Smooth muscle cell of the brain vasculature (primary cell): Measurements from ENCODE around the gene IARS1.

ENCODE experiments used
- DNase-seq: peaks from one replicate; pipeline ENCODE4 v3.0.0-alpha.2; 2012; ENCODE audit warnings: low read depth, low spot score

The IARS1 gene

DNA sequence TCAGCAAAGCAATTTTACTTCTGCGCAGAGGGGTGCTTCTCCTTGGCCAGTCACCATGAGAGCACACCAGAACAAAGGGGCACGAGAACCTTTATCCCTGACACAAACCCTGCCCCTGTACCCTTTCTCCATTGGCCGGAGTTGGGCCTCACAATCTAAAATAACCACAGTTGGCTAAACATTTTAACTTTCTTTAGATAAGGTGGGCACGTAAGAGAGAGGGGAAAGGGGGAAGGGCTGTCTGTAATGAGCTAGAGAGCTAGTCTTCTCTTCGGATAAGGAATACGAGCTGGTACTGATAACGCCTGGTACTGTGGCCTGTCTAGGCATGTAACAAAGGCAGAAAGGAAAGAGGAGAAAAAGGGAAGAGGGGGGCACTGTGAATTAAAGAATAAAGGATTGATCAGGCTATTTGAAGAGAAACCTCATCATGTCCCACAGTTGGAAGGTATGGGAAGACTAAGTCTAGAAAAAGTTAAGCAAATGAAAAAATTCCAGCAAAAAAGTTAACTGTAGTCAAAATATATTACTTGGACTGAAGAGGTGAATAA, 1.8 kb upstream of the IARS1 start:
- DNase-seq: no peak

DNA sequence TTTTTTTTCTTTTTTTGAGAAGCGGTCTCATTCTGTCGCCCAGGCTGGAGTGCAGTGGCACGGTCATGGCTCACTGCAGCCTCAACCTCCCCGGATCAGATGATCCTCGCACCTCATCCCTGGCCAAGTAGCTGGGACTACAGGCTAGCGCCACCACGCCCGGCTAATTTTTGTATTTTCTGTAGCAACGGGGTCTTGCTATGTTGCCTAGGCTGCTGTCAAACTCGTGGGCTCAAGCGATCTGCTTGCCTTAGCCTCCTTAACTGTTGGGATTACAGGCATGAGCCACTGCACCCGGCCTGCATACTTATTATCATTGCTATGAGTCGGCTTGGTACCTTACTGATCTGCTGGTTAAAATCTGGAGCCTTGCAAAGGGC, 790 bp upstream of the IARS1 start:
- no peak for DNase-seq

DNA sequence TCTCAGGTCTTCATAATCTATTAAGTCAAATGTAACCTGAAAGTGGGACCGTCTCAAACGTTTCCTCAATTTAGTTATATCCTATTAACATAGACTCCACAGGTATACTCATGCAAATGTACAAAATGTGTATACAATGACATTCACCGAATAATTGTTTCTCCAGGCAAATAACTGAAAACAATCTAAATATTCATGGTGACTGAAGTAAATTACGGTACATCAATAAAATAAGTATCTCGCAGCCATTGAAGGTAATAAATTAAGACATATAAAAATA, 482 bp downstream of the IARS1 start:
- DNase-seq: no peak

DNA sequence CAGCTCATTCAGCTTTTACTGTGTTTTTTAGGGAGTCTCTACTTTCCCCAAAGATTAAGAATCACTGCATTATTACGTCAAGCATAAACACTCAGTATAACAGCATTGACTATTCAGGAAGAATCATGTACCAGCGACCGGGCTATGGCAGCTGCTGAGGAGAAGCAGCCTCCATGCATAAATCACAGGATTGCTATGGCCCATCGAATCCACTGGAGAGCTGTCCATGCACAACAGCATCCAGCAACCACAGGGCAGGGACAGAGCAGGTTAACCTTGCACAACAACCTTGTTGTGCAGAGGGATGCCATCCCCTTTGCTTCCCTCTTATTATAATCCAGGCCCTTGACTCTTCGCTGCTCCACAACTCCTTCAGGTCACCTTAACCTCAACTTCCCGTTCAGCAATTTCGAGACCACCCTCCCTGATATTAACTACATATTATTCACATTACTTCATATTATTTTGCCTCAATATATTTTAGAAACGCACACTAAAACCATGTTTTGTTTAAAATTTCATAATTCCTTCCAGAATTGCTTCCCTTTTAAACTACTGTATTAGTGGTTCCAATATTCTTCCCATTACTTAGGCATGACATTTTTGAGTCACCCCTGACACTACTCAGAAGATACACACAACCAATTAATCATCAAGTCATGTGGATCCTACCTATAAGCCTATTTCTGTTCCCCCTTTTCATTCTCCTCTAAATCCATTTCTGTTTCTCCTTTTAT, 991 bp downstream of the IARS1 start:
- no peak for DNase-seq

DNA sequence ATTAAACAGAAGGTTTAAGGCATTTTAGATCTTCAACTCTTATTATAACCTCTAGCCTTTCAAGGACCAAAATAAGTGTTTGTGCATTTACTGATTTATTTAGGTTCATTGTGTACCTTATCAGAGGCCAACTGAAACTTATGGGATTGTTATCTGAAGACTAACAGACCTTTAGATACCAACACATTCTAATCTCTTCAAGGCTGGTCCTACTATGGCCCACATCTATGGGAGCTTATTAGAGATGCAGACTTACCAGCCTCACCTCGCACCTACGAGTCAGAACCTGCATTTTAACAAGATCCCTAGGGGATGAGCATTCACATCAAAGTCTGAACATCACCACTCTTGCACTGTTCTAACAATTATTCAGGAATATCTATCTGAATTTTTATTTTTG, 1.9 kb downstream of the IARS1 start:
- DNase-seq: no peak

DNA sequence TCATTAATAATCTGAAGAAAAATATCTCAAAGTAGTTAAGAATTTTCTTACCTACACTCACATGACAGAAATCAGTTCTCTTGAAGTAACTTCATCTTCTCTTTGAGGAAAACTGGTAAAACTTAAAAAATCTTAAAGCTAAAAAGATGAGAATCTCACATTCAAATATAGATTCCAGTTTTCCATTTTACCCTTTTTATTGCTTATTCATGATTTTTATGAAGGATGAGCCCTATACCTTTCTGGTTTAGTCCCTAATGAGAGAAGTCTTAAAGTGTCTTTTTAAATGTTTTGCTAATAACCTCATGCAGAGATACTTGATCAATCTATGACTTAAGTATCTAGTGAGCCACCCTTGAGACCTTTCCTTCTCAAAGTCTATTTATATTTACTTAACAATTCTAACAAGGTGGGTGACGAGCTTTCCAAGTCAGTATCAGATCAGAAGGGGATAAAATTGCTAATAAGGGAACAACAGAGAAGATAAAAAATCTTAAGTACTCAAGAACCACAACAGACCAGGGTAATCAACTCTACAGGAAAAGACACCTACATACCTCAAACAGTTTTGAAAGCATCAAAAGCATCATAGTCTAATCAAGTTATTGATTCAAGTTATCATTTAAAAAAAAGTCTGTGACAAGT, 2.6 kb downstream of the IARS1 start:
- no peak for DNase-seq

DNA sequence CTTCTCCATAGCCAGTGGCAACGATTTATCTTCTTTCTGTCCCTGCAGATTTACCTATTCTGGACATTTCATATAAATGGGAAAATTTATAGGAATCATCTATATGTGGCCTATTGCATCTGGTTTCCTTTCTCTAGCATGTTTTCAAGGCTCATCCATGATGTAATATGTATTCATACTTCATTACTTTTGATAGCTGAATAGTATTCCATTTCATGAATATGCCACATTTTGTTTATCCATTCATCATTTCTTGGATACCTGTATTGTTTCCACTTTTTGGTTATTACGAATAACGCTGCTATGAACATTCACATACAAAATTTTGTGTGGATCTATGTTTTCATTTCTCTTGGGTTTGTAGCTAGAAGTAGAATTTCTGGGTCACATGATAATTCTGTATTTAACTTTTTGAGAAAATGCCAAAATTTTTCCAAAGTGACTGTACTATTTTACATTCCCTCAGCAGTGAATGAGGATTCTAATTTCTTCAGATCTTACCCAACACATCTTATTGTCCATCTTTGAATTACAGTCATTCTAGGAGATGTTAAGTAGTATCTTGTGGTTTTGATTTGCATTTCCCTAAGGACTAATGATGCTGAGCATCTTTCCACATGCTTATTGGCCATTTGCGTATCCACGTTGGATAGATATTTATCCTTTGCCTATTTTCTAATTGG, 3.6 kb downstream of the IARS1 start:
- no peak for DNase-seq

DNA sequence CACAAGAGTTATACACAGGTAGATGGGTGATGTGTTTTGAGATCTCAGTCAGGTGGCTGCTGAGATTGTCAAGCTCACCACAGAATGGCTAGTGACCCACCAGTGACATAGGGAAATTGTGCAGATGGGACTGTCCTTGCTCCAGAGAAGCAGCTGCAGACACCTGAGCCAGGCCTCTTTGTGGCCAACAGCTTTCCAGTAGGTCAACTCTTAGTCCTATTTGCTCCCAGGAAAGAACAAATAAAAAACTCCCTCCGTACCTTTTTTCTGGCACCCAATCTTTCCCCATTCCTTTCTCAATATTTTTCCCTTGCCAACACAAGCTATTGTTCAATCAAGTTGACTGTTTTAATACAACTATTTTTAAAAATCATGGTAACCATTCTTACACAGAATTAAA, 14.2 kb downstream of the IARS1 start:
- no peak for DNase-seq

DNA sequence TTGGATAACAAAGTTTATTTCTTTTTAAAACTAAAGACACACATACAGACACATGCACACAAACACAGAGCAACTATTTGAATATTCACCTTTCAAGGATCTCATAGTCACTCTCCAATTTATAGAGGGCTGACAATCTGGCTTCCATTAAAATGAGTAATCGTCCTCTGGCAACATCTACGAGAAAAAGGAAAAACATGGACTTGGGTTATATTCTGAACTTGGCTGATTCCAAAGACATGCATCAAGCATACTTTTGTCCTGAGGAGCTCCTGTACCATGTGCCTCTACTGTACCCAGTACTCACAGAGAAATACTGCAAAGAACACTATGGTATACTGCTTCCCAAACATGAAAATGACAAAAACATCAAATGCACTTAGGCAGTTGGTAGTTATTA, 15.4 kb downstream of the IARS1 start:
- DNase-seq: no peak

DNA sequence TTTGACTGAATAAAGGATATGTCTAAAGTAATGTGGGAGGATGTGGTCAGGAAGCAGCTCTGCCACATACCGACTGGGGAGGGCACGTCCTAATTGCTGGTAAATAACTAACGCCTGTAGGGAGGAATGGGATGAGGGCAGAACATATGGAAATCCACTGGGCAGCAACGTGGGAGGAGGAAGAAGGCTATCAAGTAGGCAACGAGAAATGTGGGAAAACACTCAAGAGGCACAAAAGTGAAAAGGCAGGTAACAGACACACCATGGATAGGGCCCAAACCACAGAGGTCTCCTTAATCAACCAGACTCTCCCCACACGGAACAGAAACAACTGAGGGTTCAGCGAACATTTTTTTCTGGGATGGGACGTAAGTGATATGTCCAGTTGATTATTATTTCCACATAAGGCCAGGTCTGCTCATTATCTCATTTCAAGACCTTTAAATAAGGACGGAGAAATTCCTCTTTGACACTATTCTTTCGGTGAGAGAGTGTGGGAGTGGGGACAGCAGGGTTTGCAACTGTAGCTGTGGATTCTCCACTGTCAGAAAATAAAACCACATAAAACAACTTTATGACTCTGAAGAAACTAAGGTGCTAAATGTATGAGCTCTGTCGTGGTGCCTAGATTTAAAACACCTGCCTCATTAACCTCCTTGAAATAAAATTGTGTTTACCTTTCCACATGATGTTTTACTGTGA, 17.0 kb downstream of the IARS1 start:
- DNase-seq: no peak

DNA sequence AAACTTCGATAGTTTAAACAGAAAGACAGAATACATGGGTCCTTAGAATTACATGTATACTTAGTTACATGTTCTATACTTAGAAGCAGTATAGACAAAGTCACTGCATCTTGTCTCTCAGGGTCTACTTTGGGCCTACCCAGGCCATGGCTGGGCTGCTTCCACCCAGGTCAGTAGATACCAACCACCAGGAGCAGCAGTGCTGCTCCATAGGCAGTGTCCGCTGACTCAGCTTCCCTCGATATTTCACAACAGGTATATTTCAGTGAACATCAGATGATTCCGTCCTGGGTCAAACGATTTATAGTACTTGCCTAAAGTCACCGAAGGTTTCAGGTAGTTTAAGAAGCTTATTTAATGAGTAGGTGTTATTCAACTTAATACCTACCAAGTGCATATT, 18.0 kb downstream of the IARS1 start:
- no peak for DNase-seq

DNA sequence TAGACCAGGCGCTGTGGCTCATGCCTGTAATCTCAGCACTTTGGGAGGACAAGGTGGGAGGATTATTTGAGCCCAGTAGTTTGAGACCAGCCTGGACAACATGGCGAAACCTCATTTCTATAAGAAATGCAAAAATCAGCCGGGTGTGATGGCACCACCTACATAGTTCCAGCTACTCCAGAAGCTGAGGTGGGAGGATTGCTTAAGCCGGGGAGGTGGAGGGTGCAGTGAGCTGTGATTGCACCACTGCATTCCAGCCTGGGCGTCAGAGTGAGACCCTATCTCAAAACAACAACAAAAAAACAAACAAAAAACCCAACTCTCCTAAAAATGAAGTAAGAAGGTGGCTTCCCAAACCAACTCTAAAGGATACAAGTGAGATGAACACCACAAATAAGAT, 23.0 kb downstream of the IARS1 start:
- DNase-seq: no peak

DNA sequence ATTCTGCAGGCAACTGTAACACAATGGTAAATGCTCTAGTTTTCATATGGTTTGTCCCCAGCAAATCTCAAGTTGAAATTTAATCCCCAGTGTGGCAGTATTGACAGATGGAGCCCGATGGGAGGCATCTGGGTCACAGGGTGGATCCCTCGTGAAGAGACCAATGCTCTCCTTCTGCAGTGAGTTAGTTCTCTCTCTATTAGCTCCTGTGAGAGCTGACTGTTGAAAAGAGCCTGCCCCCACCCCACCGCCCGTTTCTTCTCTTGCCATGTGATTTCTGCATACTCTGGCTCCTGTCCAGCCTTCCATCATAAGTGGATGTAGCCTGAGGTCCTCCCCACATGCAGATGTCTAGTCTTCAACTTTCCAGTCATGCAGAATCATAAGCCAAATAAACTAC, 27.0 kb downstream of the IARS1 start:
- DNase-seq: no peak

DNA sequence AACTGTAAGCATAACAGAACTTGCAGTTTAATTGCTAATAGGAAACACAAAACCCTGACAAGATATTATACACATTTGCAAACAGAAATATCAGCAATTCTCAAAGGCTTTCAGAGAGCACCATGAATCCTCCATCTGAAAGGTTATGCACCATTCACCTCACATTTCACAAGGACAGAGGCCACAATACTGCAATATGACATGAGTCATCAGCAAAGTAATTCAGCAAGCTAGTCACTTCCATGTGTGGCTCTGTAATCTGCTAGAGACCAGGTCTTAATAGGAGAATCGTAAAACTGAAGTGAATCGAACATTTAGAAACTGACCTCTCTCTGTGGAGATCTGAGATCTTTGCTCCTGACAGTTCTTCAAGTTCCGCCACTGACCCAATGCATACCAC, 28.3 kb downstream of the IARS1 start:
- no peak for DNase-seq

DNA sequence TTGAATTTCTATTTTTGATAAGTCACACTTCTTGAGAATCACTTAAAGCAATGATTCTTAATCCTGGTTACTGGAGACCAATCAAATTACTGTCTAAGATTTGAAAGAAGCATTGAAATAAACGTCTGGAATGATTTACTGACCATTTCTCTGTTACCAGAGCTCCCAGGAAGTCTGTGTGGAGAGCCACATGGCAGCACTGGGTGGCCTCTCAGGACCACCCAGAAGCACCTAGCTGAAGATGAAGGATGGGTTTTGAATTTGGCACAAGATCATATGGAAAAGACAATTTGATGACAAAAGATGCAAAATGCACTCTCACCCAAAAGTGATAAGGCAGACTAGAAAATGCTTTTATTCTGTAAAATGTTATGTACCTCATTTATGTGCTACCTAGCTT, 30.4 kb downstream of the IARS1 start:
- no peak for DNase-seq

DNA sequence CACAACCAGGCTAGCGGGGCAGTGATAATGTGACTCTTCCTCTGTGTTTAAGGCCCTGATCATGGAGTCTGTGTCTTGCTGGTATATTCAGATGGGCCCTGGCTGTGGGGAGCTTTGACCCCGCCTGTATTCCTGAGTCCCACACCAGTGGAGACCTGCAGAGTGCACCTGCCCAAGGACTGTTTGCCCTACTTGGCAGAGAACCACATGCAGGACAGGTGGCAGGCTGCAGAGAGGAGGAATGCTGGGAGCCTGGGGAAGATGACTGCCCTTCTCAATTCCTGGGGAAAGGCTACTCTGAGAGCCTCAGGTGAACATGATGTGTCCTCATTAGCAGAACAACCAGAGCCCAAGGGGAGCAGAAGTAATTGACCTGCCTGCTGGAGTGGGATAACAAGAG, 36.2 kb downstream of the IARS1 start:
- DNase-seq: no peak

DNA sequence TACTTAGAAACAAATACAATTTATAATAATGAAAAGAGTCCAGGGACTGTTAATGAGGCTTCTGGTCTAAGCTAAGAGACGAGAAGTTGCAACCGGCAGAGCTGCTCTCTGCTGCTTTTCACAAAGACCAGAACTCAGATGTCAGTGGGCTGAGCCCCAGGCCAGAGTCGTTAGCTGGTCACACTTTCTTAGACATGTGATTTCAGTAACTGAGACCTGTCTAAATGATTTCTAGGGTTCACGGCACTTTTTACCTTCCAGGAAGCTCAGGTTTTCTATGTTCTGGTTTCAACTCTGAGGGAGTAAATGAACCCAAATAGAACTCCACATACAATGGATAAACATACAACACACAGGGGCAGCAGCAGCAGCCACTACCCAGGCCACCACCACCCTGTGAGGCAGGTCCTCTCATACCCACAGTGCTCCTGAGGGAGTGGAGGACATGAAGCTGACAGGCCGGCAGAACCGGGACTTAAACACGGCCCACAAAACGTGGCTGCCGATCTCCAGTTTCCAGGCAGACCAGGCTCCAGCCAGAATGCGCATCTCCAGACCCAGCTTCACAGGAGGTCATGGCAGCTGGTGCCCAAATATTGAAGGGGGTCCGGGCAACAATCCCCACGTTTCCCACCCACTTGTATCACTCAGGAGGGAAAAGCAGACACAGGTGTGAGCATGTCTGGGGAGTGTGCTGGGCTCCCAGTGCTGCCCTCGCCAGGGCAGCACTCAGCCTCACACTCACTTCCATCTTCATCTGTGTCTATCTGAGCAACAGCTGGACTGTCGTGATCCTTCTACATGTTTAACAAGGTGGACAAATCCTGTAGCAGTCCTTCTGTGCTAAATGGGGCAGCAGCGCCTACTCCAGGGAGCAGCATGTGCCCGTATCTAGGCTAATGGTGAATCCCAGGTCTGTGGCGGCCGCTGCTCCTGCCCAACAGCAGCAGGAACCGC, 38.8 kb downstream of the IARS1 start:
- no peak for DNase-seq

DNA sequence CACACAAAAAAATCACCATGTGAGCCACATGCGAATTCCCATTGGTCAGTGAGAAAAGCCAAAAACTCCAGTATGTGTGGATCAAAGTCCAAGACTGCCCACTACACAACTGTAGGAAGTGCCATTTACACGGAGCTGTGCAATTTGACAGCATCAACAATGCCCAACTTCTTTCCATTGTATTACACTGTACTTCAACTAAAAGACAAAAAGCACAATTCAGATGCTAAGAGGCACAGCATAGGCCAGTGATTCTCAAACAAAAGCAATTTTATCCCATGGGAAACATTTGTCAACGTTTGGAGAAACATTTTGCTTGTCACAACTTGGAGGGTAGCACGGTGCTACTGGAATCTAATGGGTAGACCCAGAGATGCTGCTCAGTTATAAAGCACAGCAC, 39.8 kb downstream of the IARS1 start:
- no peak for DNase-seq

DNA sequence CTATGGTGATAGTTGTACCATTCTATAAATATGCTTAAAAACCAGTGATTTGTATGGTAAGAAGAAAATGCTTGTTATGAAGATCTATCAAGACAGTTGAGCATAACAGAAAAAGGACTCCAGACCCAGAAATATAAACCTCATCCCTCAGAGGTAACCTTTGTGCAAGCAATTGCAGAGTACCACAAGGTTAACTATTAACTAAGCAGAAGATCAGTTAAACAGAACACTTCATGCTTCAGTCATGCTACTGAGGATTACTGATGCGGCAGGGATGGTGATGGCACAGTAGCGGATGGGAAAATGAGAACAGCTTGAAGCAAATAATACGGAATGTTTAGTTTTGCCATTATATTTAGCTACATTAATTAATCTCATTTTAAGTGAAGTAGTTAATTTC, 45.5 kb downstream of the IARS1 start:
- DNase-seq: no peak

DNA sequence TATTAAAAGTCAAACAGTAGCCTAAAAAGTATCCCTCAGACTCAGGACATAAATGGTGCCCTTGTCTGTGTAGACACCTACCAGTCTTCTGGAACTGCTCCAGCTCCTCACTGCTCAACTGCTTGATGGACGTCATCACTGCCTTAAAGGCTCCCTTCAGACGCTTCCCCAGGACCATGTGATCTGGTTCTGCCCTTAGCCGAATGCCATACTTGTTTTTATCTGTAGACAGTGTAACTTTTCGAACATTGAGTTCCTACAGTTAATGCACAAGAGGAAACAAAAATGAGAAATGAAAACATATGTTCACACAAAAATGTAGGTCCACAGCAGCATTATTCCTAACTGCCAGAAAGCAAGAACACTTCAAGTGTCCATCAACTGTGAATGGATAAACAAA, 46.2 kb downstream of the IARS1 start:
- peak; percentile 52 for DNase-seq
